SK-N-SH (cell line): ENCODE results near the gene S100Z. TPM values are rescaled to one million over a fixed set of nuclear protein-coding genes. Genes with fewer than 3 reads are reported as not detected.

Experiments
- CTCF ChIA-PET: fragments of 300-600, 350-600 bp; formaldehyde crosslinking; extraction: SDS; loops from one replicate; lab custom pipeline; 2021; lab: Yijun Ruan, JAX
- POLR2A ChIA-PET: fragments of 350-600 bp; sonication (Branson Sonifier 250); formaldehyde crosslinking; extraction: SDS; loops from one replicate; lab custom pipeline; 2020; ENCODE audit warnings: antibody characterized with exemption, inconsistent platforms; lab: Yijun Ruan, JAX
- DNase-seq: peaks from one replicate; pipeline ENCODE4 v3.0.0; 2012
- H2AFZ ChIP-seq: fragments of 200-600 bp; sonication (generic); 2 replicates; pipeline ENCODE4 v1.8.1; 2016; ENCODE audit warnings: antibody characterized with exemption, mild to moderate bottlenecking, low read depth
- H3F3A ChIP-seq: fragments of 200-600 bp; sonication (generic); replicated peaks from 2 replicates; pipeline ENCODE3; 2016; ENCODE audit warnings: antibody characterized with exemption, mild to moderate bottlenecking; ENCODE audit not compliant: insufficient read depth
- H3K27ac ChIP-seq, 2 experiments: fragments of 200-500 bp in 1 of 2; fragments of 200-600 bp in 1 of 2; sonication (Bioruptor generic) in 1 of 2; sonication (generic), shearing (Covaris generic) in 1 of 2; 2 replicates each; pipeline versions ENCODE4 v1.5.1 to v1.6.1; 2014 to 2016; ENCODE audit warnings: low read depth in 2 of 2, inconsistent platforms in 1 of 2, low read length in 1 of 2, mild to moderate bottlenecking in 1 of 2, mixed read lengths in 1 of 2
- H3K27me3 ChIP-seq: fragments of 200-600 bp; sonication (generic), shearing (Covaris generic); 2 replicates; pipeline ENCODE4 v1.6.1; 2016; ENCODE audit warnings: mixed run types; ENCODE audit not compliant: insufficient read depth
- H3K36me3 ChIP-seq, 2 experiments: fragments of 200-500 bp in 1 of 2; fragments of 200-600 bp in 1 of 2; sonication (Bioruptor generic) in 1 of 2; sonication (generic) in 1 of 2; replicated peaks in 1 of 2; 2 replicates each; pipeline versions ENCODE3 to v1.5.1; 2014 to 2016; ENCODE audit warnings: low read length in 1 of 2, mild to moderate bottlenecking in 1 of 2; ENCODE audit not compliant: insufficient read depth in 2 of 2, control insufficient read depth in 1 of 2
- H3K4me1 ChIP-seq, 2 experiments: fragments of 200-500 bp in 1 of 2; fragments of 200-600 bp in 1 of 2; sonication (Bioruptor generic) in 1 of 2; sonication (generic), shearing (Covaris generic) in 1 of 2; 2 replicates each; pipeline versions ENCODE4 v1.5.1 to v1.6.1; 2014 to 2016; ENCODE audit warnings: low read depth in 1 of 2, low read length in 1 of 2, mixed run types in 1 of 2; ENCODE audit not compliant: insufficient read depth in 2 of 2, control insufficient read depth in 1 of 2
- H3K4me2 ChIP-seq: fragments of 200-600 bp; sonication (generic), shearing (Covaris generic); 2 replicates; pipeline ENCODE4 v1.6.1; 2017; ENCODE audit warnings: mixed run types
- H3K4me3 ChIP-seq, 2 experiments: fragments of 200-500 bp in 1 of 2; fragments of 200-600 bp in 1 of 2; sonication (Bioruptor generic) in 1 of 2; sonication (generic), shearing (Covaris generic) in 1 of 2; 2 replicates each; pipeline versions ENCODE4 v1.5.1 to v1.8.1; 2014 to 2016; ENCODE audit warnings: low read depth in 2 of 2, inconsistent platforms in 1 of 2, low read length in 1 of 2, mild to moderate bottlenecking in 1 of 2, mixed read lengths in 1 of 2, moderate library complexity in 1 of 2
- H3K79me2 ChIP-seq: fragments of 200-600 bp; sonication (generic); 2 replicates; pipeline ENCODE4 v1.8.1; 2017; ENCODE audit warnings: mild to moderate bottlenecking; ENCODE audit not compliant: insufficient read depth
- H3K9ac ChIP-seq: fragments of 200-600 bp; sonication (generic); 2 replicates; pipeline ENCODE4 v1.6.1; 2017; ENCODE audit warnings: mixed run types
- H3K9me2 ChIP-seq: fragments of 200-600 bp; sonication (generic); 2 replicates; pipeline ENCODE4 v1.6.1; 2017; ENCODE audit warnings: mixed run types
- H3K9me3 ChIP-seq: fragments of 200-600 bp; sonication (generic); 2 replicates; pipeline ENCODE4 v1.6.1; 2017; ENCODE audit warnings: mixed run types, mild to moderate bottlenecking, moderate library complexity
- H4K20me1 ChIP-seq: fragments of 200-600 bp; sonication (generic); 2 replicates; pipeline ENCODE4 v1.6.1; 2017; ENCODE audit warnings: mild to moderate bottlenecking, mixed run types; ENCODE audit not compliant: insufficient read depth
- CHD2 ChIP-seq: fragments of 150-350 bp; IDR thresholded peaks from 2 replicates; pipeline ENCODE4 v1.6.1; 2018; ENCODE audit warnings: low read length; ENCODE audit not compliant: partially characterized antibody
- EP300 ChIP-seq, 2 experiments: IDR thresholded peaks; 2 replicates each; pipeline versions ENCODE4 v1.4.0 to v1.6.1; 2012; ENCODE audit warnings: borderline replicate concordance in 1 of 2, low read depth in 1 of 2, low read length in 1 of 2
- EZH2phosphoT487 ChIP-seq: fragments of 200-600 bp; sonication (generic); IDR thresholded peaks from 2 replicates; pipeline ENCODE4 v1.6.1; 2017; ENCODE audit warnings: low read depth, mixed run types, mild to moderate bottlenecking, antibody characterized with exemption, moderate library complexity, borderline replicate concordance
- FOXJ3 ChIP-seq: sonication (generic); formaldehyde crosslinking; IDR thresholded peaks from 2 replicates; pipeline ENCODE4 v1.5.1; 2020; ENCODE audit warnings: mild to moderate bottlenecking, missing genetic modification reagents
- GABPA ChIP-seq: IDR thresholded peaks from 2 replicates; pipeline ENCODE4 v1.4.0; 2012; ENCODE audit warnings: low read depth, mild to moderate bottlenecking
- MEF2A ChIP-seq: IDR thresholded peaks from 2 replicates; pipeline ENCODE4 v1.4.0; 2012; ENCODE audit warnings: low read depth, borderline replicate concordance
- POLR2AphosphoS5 ChIP-seq: IDR thresholded peaks from 2 replicates; pipeline ENCODE4 v1.6.1; 2012; ENCODE audit warnings: low read depth, low read length
- RAD21 ChIP-seq: IDR thresholded peaks from 2 replicates; pipeline ENCODE4 v1.6.1; 2012; ENCODE audit warnings: mild to moderate bottlenecking, low read length
- RCOR1 ChIP-seq: fragments of 150-350 bp; IDR thresholded peaks from 2 replicates; pipeline ENCODE4 v1.6.1; 2017; ENCODE audit warnings: antibody characterized with exemption, low read length
- RFX5 ChIP-seq: IDR thresholded peaks from 2 replicates; pipeline ENCODE4 v1.6.1; 2012; ENCODE audit warnings: mild to moderate bottlenecking, improper control_type of control experiment, low read length
- SIN3A ChIP-seq: IDR thresholded peaks from 2 replicates; pipeline ENCODE4 v1.6.1; 2012; ENCODE audit warnings: low read depth, mild to moderate bottlenecking, low read length, moderate library complexity, borderline replicate concordance
- TAF1 ChIP-seq: IDR thresholded peaks from 2 replicates; pipeline ENCODE4 v1.6.1; 2012; ENCODE audit warnings: low read depth, mild to moderate bottlenecking, low read length, moderate library complexity, borderline replicate concordance
- TEAD4 ChIP-seq: IDR thresholded peaks from 2 replicates; pipeline ENCODE4 v1.4.0; 2012; ENCODE audit warnings: mild to moderate bottlenecking, borderline replicate concordance; ENCODE audit not compliant: insufficient read depth
- YY1 ChIP-seq: IDR thresholded peaks from 2 replicates; pipeline ENCODE4 v1.4.0; 2012; ENCODE audit warnings: low read depth, mild to moderate bottlenecking
- WGBS: methylation state at CpG from one replicate; pipeline ENCODE4 v1.1.6; 2017; ENCODE audit warnings: low lambda C conversion rate; 5-methylcytosine and 5-hydroxymethylcytosine counted together
- polyA plus RNA-seq, 3 experiments: library from polyadenylated mRNA; depleted of rRNA; stranded (reverse); fragments of >200 nt; gene quantifications; 2 replicates each; pipeline ENCODE4 v1.2.3, GENCODE V29; 2012
- TF ChIP-seq, protein P1 (sequence below): fragments of 200-600 bp; sonication (generic); IDR thresholded peaks from 2 replicates; pipeline ENCODE4 v1.6.1; 2017; ENCODE audit warnings: antibody characterized with exemption, mild to moderate bottlenecking, moderate library complexity
- TF ChIP-seq, protein P2 (sequence below): IDR thresholded peaks from 2 replicates; pipeline ENCODE4 v1.4.0; 2012; ENCODE audit warnings: low read depth
- TF ChIP-seq, protein P3 (sequence below): IDR thresholded peaks from 2 replicates; pipeline ENCODE4 v1.6.1; 2012; ENCODE audit warnings: mild to moderate bottlenecking, low read depth, low read length, moderate library complexity

The S100Z gene
- polyA plus RNA-seq, 1 of the 3 experiments (the other 2 are of a cell fraction) = not detected

DNA sequence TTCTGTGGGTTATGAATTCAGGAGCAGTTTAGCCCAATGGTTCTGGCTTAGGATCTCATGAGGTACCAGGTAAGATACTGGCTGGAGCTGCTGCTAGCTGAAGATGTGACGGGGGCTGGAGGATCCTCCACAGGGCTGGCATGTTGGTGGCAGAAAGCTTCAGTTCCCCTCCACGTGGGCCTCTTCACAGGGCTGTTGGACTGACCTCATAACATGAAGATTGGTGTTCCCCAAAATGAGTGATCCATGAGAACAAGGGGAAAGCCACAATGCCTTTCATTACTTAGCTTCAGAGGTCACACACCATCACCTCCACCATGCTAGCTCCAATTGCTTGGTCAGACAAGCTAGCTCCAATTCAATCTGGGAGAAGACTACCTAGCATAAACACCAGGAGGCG lies 8.5 kb upstream of the S100Z start:
- ChIA-PET CTCF (no interaction called here), POLR2A (no interaction called here)
- Histone ChIP-seq H3K9me2 (no peaks in the 10 kb centered on the region), H2AFZ (no peak overlapping the region), H3K4me3 (no peak overlapping the region), H3K79me2 (no peaks in the 10 kb centered on the region), H3K4me1 (0 out of 4 replicates have a peak, but pooled peaks cover 0 to 12% of the 10 kb centered on the region in 2 experiments), H3K9ac (no peak overlapping the region), H3K4me2 (no peak overlapping the region), H3K36me3 (no peaks in the 10 kb centered on the region), H3K27ac (no peak overlapping the region), H4K20me1 (no peaks in the 10 kb centered on the region), H3K9me3 (no peaks in the 10 kb centered on the region), H3F3A (peaks cover 8% of the 10 kb centered on the region), H3K27me3 (no peaks in the 10 kb centered on the region)
- WGBS = 62% methylated on average over 3 of the region's 3 CpGs
- TF ChIP-seq, protein P1, sequence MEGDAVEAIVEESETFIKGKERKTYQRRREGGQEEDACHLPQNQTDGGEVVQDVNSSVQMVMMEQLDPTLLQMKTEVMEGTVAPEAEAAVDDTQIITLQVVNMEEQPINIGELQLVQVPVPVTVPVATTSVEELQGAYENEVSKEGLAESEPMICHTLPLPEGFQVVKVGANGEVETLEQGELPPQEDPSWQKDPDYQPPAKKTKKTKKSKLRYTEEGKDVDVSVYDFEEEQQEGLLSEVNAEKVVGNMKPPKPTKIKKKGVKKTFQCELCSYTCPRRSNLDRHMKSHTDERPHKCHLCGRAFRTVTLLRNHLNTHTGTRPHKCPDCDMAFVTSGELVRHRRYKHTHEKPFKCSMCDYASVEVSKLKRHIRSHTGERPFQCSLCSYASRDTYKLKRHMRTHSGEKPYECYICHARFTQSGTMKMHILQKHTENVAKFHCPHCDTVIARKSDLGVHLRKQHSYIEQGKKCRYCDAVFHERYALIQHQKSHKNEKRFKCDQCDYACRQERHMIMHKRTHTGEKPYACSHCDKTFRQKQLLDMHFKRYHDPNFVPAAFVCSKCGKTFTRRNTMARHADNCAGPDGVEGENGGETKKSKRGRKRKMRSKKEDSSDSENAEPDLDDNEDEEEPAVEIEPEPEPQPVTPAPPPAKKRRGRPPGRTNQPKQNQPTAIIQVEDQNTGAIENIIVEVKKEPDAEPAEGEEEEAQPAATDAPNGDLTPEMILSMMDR = no peak
- TF ChIP-seq RAD21 = no peak
- no peak for TF ChIP-seq RCOR1
- TF ChIP-seq MEF2A = no peak
- no peak for TF ChIP-seq GABPA
- TF ChIP-seq RFX5 = no peak
- TF ChIP-seq SIN3A = no peak
- TF ChIP-seq TEAD4 = no peak
- TF ChIP-seq TAF1 = no peak
- no peak for TF ChIP-seq POLR2AphosphoS5
- no peak for TF ChIP-seq CHD2
- no peak for TF ChIP-seq FOXJ3 (CRISPR knock-in tag)
- TF ChIP-seq EZH2phosphoT487 = no peak
- TF ChIP-seq YY1 = no peak
- TF ChIP-seq, protein P2, sequence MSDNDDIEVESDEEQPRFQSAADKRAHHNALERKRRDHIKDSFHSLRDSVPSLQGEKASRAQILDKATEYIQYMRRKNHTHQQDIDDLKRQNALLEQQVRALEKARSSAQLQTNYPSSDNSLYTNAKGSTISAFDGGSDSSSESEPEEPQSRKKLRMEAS = no peak
- TF ChIP-seq, protein P3, sequence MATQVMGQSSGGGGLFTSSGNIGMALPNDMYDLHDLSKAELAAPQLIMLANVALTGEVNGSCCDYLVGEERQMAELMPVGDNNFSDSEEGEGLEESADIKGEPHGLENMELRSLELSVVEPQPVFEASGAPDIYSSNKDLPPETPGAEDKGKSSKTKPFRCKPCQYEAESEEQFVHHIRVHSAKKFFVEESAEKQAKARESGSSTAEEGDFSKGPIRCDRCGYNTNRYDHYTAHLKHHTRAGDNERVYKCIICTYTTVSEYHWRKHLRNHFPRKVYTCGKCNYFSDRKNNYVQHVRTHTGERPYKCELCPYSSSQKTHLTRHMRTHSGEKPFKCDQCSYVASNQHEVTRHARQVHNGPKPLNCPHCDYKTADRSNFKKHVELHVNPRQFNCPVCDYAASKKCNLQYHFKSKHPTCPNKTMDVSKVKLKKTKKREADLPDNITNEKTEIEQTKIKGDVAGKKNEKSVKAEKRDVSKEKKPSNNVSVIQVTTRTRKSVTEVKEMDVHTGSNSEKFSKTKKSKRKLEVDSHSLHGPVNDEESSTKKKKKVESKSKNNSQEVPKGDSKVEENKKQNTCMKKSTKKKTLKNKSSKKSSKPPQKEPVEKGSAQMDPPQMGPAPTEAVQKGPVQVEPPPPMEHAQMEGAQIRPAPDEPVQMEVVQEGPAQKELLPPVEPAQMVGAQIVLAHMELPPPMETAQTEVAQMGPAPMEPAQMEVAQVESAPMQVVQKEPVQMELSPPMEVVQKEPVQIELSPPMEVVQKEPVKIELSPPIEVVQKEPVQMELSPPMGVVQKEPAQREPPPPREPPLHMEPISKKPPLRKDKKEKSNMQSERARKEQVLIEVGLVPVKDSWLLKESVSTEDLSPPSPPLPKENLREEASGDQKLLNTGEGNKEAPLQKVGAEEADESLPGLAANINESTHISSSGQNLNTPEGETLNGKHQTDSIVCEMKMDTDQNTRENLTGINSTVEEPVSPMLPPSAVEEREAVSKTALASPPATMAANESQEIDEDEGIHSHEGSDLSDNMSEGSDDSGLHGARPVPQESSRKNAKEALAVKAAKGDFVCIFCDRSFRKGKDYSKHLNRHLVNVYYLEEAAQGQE = no peak
- TF ChIP-seq EP300 (IDR thresholded peaks at IDR 0.05; ENCODE audit: borderline replicate concordance in 1 of 2, low read depth in 1 of 2, low read length in 1 of 2) = no peak
- no peak for DNase-seq
